ENCODE results near the gene GLRX5. TPM values are rescaled to one million over a fixed set of nuclear protein-coding genes. Genes with fewer than 3 reads are reported as not detected.

GLRX5 gene
- total RNA-seq, 1 donor, result 15.1 TPM

Small RNA genes lying within 50 kb of the gene (small RNA-seq; reads per million reads assigned to genes)
- gene SCARNA13, result 688 reads per million, percentile 99 among the genes with 10 or more reads in this experiment

Other genes with a start within 250 kb of the GLRX5 start
- 1.9 TPM for gene CLMN, start 215.1 kb upstream of the GLRX5 start, total RNA-seq
- gene SYNE3, start 18.4 kb upstream of the GLRX5 start, total RNA-seq, result 15.1 TPM
- not detected for gene TCL1B, start 151.4 kb downstream of the GLRX5 start, total RNA-seq
- gene TCL1A, start 179.1 kb downstream of the GLRX5 start, total RNA-seq, result 8.3 TPM